ENCODE results near the gene PCMT1.

DNA sequence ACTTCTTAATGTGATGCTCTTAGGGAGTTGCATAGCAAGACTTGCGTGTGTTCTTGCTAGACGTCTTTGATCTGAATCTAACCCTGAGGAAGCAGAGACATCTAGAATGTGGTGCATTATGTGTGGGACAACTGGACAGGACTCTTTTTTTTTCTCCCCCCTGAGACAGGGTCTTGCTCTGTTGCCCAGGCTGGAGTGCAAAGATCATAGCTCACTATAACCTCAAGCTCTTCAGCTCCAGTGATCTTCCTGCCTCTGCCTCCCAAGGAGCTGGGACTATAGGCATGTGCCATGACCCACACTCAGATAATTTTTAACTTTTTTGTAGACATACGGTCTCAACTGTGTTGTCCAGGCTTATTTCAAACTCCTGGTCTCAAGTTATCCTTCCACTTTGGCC, 34.0 kb downstream of the PCMT1 start:
- TF ChIP-seq, protein P1, sequence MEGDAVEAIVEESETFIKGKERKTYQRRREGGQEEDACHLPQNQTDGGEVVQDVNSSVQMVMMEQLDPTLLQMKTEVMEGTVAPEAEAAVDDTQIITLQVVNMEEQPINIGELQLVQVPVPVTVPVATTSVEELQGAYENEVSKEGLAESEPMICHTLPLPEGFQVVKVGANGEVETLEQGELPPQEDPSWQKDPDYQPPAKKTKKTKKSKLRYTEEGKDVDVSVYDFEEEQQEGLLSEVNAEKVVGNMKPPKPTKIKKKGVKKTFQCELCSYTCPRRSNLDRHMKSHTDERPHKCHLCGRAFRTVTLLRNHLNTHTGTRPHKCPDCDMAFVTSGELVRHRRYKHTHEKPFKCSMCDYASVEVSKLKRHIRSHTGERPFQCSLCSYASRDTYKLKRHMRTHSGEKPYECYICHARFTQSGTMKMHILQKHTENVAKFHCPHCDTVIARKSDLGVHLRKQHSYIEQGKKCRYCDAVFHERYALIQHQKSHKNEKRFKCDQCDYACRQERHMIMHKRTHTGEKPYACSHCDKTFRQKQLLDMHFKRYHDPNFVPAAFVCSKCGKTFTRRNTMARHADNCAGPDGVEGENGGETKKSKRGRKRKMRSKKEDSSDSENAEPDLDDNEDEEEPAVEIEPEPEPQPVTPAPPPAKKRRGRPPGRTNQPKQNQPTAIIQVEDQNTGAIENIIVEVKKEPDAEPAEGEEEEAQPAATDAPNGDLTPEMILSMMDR (IDR thresholded peaks at IDR 0.05), result no peak
- TF ChIP-seq POLR2A (IDR thresholded peaks at IDR 0.05), result no peak

All from thyroid gland (tissue), 4 donors.